ENCODE results near the gene MALRD1.

The MALRD1 gene

GRCh38 chr10:19168584-19168983 is 120.0 kb downstream of the MALRD1 start:
- no peak for DNase-seq (ENCODE audit: low read depth)
- no peak overlapping the region for H3K4me3 ChIP-seq (ENCODE audit: low read length)
- TF ChIP-seq, protein P1, sequence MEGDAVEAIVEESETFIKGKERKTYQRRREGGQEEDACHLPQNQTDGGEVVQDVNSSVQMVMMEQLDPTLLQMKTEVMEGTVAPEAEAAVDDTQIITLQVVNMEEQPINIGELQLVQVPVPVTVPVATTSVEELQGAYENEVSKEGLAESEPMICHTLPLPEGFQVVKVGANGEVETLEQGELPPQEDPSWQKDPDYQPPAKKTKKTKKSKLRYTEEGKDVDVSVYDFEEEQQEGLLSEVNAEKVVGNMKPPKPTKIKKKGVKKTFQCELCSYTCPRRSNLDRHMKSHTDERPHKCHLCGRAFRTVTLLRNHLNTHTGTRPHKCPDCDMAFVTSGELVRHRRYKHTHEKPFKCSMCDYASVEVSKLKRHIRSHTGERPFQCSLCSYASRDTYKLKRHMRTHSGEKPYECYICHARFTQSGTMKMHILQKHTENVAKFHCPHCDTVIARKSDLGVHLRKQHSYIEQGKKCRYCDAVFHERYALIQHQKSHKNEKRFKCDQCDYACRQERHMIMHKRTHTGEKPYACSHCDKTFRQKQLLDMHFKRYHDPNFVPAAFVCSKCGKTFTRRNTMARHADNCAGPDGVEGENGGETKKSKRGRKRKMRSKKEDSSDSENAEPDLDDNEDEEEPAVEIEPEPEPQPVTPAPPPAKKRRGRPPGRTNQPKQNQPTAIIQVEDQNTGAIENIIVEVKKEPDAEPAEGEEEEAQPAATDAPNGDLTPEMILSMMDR (conservative IDR thresholded peaks at IDR 0.05; ENCODE audit: low read depth, low read length) = peak; percentile 60

DNA sequence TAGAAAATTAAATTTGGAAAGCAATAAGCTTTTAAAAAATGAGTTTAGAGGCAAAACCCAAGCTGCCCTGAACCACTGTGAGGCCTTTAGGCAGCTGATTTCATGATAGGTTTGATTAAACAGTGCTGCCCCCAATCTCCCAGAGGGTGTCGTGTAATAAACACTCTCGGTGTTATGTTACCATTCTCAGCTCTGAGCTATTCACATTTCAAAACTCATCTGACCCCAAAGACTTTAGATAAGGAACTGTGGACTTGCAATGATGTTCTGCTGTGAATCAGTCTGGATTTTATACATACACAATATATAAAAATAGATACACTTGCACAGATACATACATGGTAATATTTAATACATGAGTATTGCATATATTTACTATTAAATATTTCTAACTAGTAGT is 120.4 kb downstream of the MALRD1 start:
- no peak for DNase-seq (ENCODE audit: low read depth)
- TF ChIP-seq, protein P1 (conservative IDR thresholded peaks at IDR 0.05; ENCODE audit: low read depth, low read length) = no peak
- no peak overlapping the region for H3K4me3 ChIP-seq (ENCODE audit: low read length)

GRCh38 chr10:19169684-19170083 is 121.1 kb downstream of the MALRD1 start:
- no peak overlapping the region for H3K4me3 ChIP-seq (ENCODE audit: low read length)
- TF ChIP-seq, protein P1 (conservative IDR thresholded peaks at IDR 0.05; ENCODE audit: low read depth, low read length) = no peak
- peak; percentile 47 for DNase-seq (ENCODE audit: low read depth)

- DNase-seq (ENCODE audit: low read depth) = no peak
- TF ChIP-seq, protein P1 (conservative IDR thresholded peaks at IDR 0.05; ENCODE audit: low read depth, low read length) = no peak
These were observed 130.1 kb downstream of the MALRD1 start for GRCh38 chr10:19178675-19179074.

DNA sequence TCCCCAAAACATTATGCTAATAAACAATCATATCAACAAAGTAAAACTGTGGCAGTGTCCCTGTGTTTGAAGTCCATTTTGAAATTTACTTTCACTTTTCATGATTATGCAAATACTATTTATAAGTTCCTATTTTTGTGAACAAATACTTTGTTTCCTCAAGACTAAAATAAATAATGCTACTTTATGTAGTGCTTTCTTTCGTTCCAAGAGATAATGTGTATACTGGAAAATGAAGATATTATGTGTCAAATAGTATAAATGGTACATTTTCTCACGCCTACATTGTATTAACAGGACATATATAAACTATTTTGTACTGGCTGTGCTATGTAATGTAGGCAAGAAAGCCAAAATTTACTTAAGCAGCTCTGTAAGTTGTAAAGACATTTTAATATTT is 136.3 kb downstream of the MALRD1 start:
- no peak overlapping the region for H3K4me3 ChIP-seq (ENCODE audit: low read length)
- TF ChIP-seq, protein P1 (conservative IDR thresholded peaks at IDR 0.05; ENCODE audit: low read depth, low read length) = no peak
- no peak for DNase-seq (ENCODE audit: low read depth)

More at GRCh38 chr10:19178675-19179074, 130.1 kb downstream of the MALRD1 start:
- H3K4me3 ChIP-seq (ENCODE audit: low read length) = no peak overlapping the region

GRCh38 chr10:19194866-19195265 is 146.3 kb downstream of the MALRD1 start:
- DNase-seq (ENCODE audit: low read depth) = no peak
- TF ChIP-seq, protein P1 (conservative IDR thresholded peaks at IDR 0.05; ENCODE audit: low read depth, low read length) = no peak
- no peak overlapping the region for H3K4me3 ChIP-seq (ENCODE audit: low read length)

GRCh38 chr10:19195698-19196097 is 147.1 kb downstream of the MALRD1 start:
- TF ChIP-seq, protein P1 (conservative IDR thresholded peaks at IDR 0.05; ENCODE audit: low read depth, low read length) = no peak
- H3K4me3 ChIP-seq (ENCODE audit: low read length) = no peak overlapping the region
- no peak for DNase-seq (ENCODE audit: low read depth)
